ENCODE results near the gene SMCHD1. TPM values are rescaled to one million over a fixed set of nuclear protein-coding genes. Genes with fewer than 3 reads are reported as not detected.

Gene SMCHD1
- total and polyA plus RNA-seq, 10 of the 15 experiments (the other 5 are each of a cell fraction or from before 2014, with no cell fraction given) = 6.0 to 110 (median 48.0) TPM

- no peak for TF ChIP-seq USF2 (IDR thresholded peaks at IDR 0.05; ENCODE audit: borderline replicate concordance, low read depth, low read length)
- no peak for TF ChIP-seq ATF2 (IDR thresholded peaks at IDR 0.05; ENCODE audit: low read length)
- no peak for TF ChIP-seq IRF4 (IDR thresholded peaks at IDR 0.05; ENCODE audit: low read depth, low read length)
- TF ChIP-seq YY1 (IDR thresholded peaks at IDR 0.05; ENCODE audit: low read depth, low read length) = no peak
- TF ChIP-seq KLF5 (IDR thresholded peaks at IDR 0.05; ENCODE audit: partially characterized antibody) = no peak
Observed at GRCh38 chr18:2717407-2717806, 61.9 kb downstream of the SMCHD1 start (continued).

- FAIRE-seq (no peak), ATAC-seq (no peak), DNase-seq (ENCODE audit: low read depth, low spot score) (no peak)
- H3K27me3 ChIP-seq (replicated peaks in 1 of 2; ENCODE audit: control insufficient read depth in 2 of 2, insufficient read depth in 2 of 2, low read length in 1 of 2) = no peaks in the 10 kb centered on the region
- H2AFZ ChIP-seq (ENCODE audit: control insufficient read depth, low read depth, low read length) = no peak overlapping the region
- ChIA-PET POLR2A (no interaction called here), SMC1A (ENCODE audit: uncharacterized antibody, unreplicated experiment) (interaction anchor here (0.9 kb wide), 1 partner anchor 164 kb away, joined by 3 read pairs; no protein-coding TSS in a partner anchor), RAD21 (ENCODE audit: unreplicated experiment) (no interaction called here), CTCF (no interaction called here)
- no peak overlapping the region for H3K4me3 ChIP-seq
- no peaks in the 10 kb centered on the region for H3K4me1 ChIP-seq (ENCODE audit: control insufficient read depth, insufficient read depth, low read length)
- intact Hi-C loops (cut with micrococcal nuclease; ENCODE audit: unreplicated experiment) = no loop called here
- no peak overlapping the region for H3K27ac ChIP-seq (ENCODE audit: control insufficient read depth, insufficient read depth)
- peaks cover 3% of the 10 kb centered on the region; the same call in 1 of the 2 replicates for H3K79me2 ChIP-seq (ENCODE audit: control insufficient read depth, insufficient read depth, low read length)
- no peak overlapping the region for H3K4me2 ChIP-seq (ENCODE audit: control insufficient read depth, insufficient read depth)
- in situ Hi-C loops (cut with MboI) = no loop called here
- no peaks in the 10 kb centered on the region for H4K20me1 ChIP-seq (ENCODE audit: control insufficient read depth, insufficient read depth)
- no TSS peak for BruUV-seq (replicated peaks)
- H3K36me3 ChIP-seq (ENCODE audit: control insufficient read depth in 2 of 2, insufficient read depth in 2 of 2, low read length in 1 of 2) = peaks cover 19 to 24% of the 10 kb centered on the region in 2 experiments
- no peak overlapping the region for H3K9ac ChIP-seq (ENCODE audit: control insufficient read depth, insufficient read depth, low read length)
- H3K9me3 ChIP-seq (replicated peaks; ENCODE audit: control insufficient read depth, insufficient read depth, low read length) = no peaks in the 10 kb centered on the region
- WGBS (ENCODE audit: insufficient coverage, insufficient replicate concordance, low lambda C conversion rate, missing lambda C conversion rate) = 68% methylated on average over 2 of the region's 2 CpGs
- TF ChIP-seq YBX1 (IDR thresholded peaks at IDR 0.05) (no peak), IRF4 (IDR thresholded peaks at IDR 0.05; ENCODE audit: low read depth, low read length) (no peak), CHD1 (IDR thresholded peaks at IDR 0.05; ENCODE audit: low read depth, low read length) (no peak), TCF12 (IDR thresholded peaks at IDR 0.05; ENCODE audit: low read depth, low read length) (no peak), NFYA (IDR thresholded peaks at IDR 0.05; ENCODE audit: borderline replicate concordance, low read depth, low read length) (no peak), CREB1 (IDR thresholded peaks at IDR 0.05; ENCODE audit: low read depth) (no peak), RELA (IDR thresholded peaks at IDR 0.05; ENCODE audit: borderline replicate concordance, partially characterized antibody) (no peak), POLR2AphosphoS5 (IDR thresholded peaks at IDR 0.05; ENCODE audit: low read length) (no peak), LARP7 (IDR thresholded peaks at IDR 0.05) (no peak), SMC3 (IDR thresholded peaks at IDR 0.05; ENCODE audit: borderline replicate concordance, low read length) (no peak), SIN3A (IDR thresholded peaks at IDR 0.05; ENCODE audit: low read depth, low read length) (no peak), SRF (IDR thresholded peaks at IDR 0.05; ENCODE audit: low read depth in 2 of 2, low read length in 2 of 2) (no peak), NR2C2 (IDR thresholded peaks at IDR 0.05; ENCODE audit: borderline replicate concordance, control insufficient read depth, insufficient read length, low read depth) (no peak)
- TF ChIP-seq, protein P1, sequence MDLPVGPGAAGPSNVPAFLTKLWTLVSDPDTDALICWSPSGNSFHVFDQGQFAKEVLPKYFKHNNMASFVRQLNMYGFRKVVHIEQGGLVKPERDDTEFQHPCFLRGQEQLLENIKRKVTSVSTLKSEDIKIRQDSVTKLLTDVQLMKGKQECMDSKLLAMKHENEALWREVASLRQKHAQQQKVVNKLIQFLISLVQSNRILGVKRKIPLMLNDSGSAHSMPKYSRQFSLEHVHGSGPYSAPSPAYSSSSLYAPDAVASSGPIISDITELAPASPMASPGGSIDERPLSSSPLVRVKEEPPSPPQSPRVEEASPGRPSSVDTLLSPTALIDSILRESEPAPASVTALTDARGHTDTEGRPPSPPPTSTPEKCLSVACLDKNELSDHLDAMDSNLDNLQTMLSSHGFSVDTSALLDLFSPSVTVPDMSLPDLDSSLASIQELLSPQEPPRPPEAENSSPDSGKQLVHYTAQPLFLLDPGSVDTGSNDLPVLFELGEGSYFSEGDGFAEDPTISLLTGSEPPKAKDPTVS (IDR thresholded peaks at IDR 0.05; ENCODE audit: low read depth, low read length) = no peak
- TF ChIP-seq, protein P2, sequence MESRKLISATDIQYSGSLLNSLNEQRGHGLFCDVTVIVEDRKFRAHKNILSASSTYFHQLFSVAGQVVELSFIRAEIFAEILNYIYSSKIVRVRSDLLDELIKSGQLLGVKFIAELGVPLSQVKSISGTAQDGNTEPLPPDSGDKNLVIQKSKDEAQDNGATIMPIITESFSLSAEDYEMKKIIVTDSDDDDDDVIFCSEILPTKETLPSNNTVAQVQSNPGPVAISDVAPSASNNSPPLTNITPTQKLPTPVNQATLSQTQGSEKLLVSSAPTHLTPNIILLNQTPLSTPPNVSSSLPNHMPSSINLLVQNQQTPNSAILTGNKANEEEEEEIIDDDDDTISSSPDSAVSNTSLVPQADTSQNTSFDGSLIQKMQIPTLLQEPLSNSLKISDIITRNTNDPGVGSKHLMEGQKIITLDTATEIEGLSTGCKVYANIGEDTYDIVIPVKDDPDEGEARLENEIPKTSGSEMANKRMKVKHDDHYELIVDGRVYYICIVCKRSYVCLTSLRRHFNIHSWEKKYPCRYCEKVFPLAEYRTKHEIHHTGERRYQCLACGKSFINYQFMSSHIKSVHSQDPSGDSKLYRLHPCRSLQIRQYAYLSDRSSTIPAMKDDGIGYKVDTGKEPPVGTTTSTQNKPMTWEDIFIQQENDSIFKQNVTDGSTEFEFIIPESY (IDR thresholded peaks at IDR 0.05) = no peak
Observed at GRCh38 chr18:2719040-2719439, 63.5 kb downstream of the SMCHD1 start.
